ENCODE measurements around the gene HSPB6.
"Not testable (repeated sequence)": the region's sequence is repeated elsewhere in the genome, so short reads cannot be mapped to it uniquely, and the experiment has no call there.

HSPB6 gene

GRCh38 chr19:35756377-35757230 lies at the start of gene HSPB6:
Gene HSPB6, minus strand, starts transcription at chr19:35757029. Its CDS starts 21 bp downstream, at chr19:35757008.
- DNase-seq (ENCODE audit: low read depth): no peak

GRCh38 chr19:35806597-35806996 lies 49.8 kb upstream of the HSPB6 start:
- DNase-seq (ENCODE audit: low read depth): no peak

- DNase-seq (ENCODE audit: low read depth): no peak
Measured at GRCh38 chr19:35805526-35806102, 48.8 kb upstream of the HSPB6 start.

GRCh38 chr19:35801828-35802227 lies 45.0 kb upstream of the HSPB6 start:
- no peak for DNase-seq (ENCODE audit: low read depth)

GRCh38 chr19:35797663-35798062 lies 40.8 kb upstream of the HSPB6 start:
- DNase-seq (ENCODE audit: low read depth): no peak

GRCh38 chr19:35796645-35797542 lies 40.1 kb upstream of the HSPB6 start:
- DNase-seq (ENCODE audit: low read depth): no peak

DNA sequence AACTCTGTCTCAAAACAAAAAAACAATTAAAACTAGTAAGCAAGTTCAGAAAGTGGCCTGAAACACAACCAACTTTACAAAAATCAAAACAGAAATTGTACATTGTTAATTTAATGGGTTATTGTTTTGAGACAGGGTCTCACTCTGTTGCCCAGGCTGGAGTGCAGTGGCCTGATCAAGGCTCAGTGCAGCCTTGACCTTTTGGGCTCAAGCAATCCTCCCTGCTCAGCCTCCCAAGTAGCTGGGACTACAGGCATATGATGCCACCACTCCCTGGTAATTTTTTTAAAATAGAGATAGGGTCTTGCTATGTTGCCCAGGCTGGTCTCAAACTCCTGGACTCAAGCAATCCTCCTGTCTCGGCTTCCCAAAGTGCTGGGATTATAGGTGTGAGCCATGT lies 38.7 kb upstream of the HSPB6 start:
- not testable (repeated sequence) for DNase-seq (ENCODE audit: low read depth)

GRCh38 chr19:35793381-35794165 lies 36.7 kb upstream of the HSPB6 start:
- DNase-seq (ENCODE audit: low read depth): no peak

DNA sequence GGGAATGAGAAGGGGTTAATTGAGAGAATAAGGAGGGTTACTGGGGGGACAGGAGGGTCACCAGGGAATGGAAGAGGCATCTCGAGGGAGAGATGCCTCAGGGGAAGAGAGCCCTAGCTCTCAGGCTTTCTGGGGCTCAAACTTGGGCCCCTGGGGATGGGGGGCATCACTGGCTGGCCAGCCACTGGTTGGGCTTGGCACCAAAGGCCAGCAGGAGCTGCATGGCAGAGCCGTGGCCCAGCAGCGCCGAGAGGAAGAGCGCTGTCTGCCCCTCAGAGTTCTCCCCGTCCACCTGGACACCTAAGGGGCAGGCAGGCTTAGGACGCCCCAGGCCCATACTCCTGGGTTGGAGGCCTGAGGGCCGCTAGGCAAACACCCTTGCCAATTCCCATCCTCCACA lies 36.1 kb upstream of the HSPB6 start:
- no peak for DNase-seq (ENCODE audit: low read depth)

DNA sequence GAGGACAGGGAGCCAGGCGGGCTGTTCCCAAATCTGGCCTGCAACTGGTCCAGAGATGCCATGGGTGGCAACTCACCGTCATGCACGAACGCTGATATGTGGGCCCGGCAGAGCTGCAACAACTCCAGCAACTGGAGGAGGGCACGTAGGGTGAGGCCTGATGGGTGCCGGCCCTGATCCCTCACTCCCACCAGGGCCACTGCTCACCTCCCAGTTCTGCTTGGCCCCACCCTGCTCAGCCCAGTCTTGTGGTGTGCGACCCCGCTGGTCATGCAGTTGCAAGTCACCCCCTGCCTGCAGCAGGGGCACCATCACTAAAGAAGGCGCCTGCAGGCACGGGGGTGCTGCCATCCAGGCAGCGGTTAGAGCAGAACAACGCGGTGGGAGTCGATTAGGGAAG lies 35.5 kb upstream of the HSPB6 start:
- DNase-seq (ENCODE audit: low read depth): no peak

DNA sequence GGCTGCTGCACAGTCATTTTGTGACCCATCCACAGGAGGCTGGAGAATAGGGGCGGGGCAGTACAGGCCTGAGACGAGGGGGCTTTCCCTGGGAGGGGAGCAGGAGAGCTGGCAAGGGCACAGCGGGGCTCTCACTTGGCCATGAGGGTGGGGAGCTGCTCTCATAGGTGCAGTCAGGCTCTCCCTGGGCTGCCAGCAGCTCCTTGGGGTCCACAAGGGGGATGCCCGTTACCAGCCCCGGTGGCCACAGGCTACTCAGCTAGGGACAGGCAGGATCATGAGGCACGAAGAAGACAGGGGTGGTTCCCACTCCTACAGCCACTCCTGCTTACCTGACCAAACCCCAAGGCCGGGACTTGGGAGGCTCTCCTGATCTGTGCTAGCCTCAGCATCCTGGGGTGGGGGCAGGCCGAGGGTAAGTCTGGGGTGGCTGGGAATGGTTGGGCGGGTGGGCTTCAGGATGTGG lies 35.0 kb upstream of the HSPB6 start:
- DNase-seq (ENCODE audit: low read depth): no peak

GRCh38 chr19:35790981-35791813 lies 34.4 kb upstream of the HSPB6 start:
- DNase-seq (ENCODE audit: low read depth): no peak

DNA sequence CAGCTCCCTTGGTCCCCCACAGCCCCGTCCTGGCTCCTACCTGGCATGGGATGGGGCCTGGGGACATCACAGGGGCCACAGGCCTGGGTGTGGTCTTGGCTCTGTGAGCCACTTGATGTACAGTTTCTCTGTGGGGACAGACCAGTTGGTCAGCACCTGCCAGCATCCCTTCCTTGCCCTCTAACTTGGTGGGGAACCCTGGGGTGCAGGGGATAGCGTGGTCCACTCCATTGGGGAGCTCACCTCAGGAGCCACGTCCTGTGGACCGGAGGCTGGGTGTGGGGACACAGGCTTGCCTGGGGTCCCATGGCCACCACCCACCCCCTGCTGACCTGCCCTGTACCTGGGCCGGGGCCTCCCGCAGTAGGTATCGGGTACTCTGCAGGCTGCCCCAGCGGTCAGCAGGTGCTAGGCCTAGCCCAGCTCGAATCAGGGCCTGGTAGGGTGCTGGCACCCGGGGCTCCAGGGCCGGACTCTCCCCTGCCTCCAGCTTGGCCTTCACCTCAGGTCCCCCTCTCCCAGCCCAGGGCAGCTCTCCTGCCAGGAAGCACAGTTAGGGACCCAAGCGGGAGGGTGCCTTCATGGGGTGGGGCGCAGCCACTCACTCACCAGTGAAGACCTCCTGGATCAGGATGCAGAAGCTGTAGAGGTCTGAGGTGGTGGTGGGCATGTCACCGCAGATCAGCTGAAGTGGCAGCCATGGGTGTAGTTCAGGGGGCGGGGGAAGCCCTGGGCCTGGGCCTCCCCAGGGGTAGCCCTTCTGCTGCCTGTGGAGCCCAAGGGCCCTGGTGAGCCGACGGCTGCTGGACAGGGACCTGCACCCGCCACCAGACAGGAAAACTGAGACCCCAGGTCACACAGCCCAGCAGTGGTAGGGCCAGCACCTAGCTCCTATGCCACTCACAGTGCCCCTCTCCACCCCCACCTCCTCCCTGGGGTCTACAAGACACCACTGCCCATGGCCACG lies 33.4 kb upstream of the HSPB6 start:
- no peak for DNase-seq (ENCODE audit: low read depth)

DNA sequence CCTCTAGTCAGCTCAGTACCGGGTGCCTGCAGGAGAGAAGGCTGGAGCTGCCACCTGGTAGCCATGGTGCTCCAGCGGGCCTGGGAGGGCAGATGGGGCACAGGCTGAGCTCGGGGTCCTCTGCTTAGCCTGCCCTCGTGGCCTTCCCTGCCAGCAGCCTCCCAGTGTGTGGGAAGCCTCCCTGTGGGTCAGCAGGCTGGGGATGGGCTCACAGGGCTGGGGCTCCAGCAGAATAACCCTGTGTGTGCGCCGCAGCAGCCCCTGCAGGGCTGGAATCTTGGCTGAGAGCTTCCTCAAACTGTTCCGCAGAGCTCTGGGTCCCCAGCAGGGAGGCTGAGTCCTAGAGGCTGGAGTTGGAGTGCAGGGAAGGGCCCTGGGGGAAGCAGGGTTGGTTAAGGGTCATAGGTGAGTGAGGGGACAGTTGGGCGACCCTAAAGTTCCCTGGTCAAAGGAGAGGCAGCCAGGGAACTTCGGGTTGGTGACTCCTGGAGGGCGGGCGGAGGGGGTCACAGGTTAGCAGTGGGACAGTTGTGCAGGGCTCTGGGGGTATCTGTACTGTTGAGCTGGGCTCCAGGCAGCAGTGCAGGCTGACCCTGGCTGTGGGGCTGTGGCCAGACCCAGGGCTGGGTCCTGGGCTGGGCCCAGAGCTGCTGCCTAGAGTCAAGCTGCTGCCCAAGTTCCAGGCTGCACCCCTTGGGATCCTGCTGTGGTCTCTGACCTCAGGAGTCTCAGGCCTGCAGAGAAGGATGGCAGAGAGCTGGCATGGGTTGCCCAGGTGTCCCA lies 32.6 kb upstream of the HSPB6 start:
- DNase-seq (ENCODE audit: low read depth): no peak

DNA sequence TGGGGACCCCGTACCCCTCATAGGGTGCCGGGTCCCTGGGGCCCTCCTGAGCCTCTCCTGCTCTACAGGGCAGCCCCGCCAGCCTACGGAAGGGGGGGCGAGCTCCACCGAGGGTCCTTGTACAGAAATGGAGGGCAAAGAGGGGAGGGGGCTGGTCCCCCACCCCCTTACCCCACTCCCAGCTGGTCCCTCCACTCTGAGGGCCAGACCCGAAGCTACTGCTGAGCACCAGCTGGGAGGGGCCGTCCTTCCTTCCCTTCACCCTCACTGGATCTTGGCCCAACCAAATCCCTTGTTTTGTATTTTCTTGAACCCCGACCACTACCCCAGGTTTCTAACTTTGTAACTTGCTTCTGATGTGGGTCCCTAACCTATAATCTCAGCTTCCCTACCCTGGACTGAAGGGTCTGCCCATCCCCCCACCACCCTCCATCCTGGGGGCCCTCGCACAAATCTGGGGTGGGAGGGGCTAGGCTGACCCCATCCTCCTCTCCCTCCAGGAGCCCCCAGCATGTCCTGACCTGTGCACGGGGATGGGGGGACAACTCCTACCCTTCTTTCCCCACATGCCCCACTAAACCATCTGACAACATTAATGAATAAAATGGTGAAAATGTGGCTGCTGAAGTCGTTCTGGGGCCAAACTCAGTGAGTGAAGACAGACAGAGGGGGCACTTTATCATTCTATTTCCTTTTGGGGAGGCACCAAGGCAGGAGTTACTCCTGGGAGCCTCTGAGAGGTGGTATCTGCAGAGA lies 31.6 kb upstream of the HSPB6 start:
- DNase-seq (ENCODE audit: low read depth): no peak

- no peak for DNase-seq (ENCODE audit: low read depth)
Measured at GRCh38 chr19:35787227-35787799, 30.5 kb upstream of the HSPB6 start.

DNA sequence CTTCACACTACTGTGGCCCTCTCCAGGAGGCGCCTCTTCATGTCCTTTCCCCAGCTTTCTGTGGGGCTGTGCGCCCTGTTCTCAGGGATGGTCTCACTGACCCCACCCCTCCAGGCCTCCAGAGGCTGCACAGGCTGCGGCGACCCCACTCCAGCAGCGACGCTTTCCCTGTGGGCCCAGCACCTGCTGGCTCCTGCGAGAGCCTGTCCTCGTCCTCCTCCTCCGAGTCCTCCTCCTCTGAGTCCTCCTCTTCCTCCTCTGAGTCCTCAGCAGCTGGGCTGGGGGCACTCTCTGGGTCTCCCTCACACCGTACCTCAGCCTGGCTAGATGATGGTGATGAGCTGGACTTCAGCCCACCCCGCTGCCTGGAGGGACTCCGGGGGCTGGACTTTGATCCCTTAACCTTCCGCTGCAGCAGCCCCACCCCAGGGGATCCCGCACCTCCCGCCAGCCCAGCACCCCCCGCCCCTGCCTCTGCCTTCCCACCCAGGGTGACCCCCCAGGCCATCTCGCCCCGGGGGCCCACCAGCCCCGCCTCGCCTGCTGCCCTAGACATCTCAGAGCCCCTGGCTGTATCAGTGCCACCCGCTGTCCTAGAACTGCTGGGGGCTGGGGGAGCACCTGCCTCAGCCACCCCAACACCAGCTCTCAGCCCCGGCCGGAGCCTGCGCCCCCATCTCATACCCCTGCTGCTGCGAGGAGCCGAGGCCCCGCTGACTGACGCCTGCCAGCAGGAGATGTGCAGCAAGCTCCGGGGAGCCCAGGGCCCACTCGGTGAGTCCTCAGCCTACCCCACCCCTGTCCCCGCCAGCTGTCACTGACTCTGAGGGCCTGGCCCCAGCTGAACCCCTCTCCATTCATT lies 29.7 kb upstream of the HSPB6 start:
- DNase-seq (ENCODE audit: low read depth): no peak
